B cell (primary cell): ENCODE results near the gene WWC1. TPM values are rescaled to one million over a fixed set of nuclear protein-coding genes. Genes with fewer than 3 reads are reported as not detected.
A peak's percentile ranks its signal among the peaks of the same experiment; 100 is the strongest.

ENCODE experiments used
- ATAC-seq: fragments of 200-7000 bp; cut with Tn5 transposase; one replicate; pipeline ENCODE4 v1.10.0; 2021; ENCODE audit warnings: low read depth, mild to moderate bottlenecking, moderate number of reproducible peaks, moderate library complexity
- CTCF ChIA-PET: fragments of 350-600 bp; sonication (Branson Sonifier 250); formaldehyde crosslinking; loops from one replicate; lab custom pipeline; 2021; ENCODE audit warnings: antibody characterized with exemption, inconsistent platforms; lab: Charles Lee
- POLR2A ChIA-PET: fragments of 350-600 bp; sonication (Branson Sonifier 250); formaldehyde crosslinking; loops from one replicate; lab custom pipeline; 2021; ENCODE audit warnings: antibody characterized with exemption; lab: Charles Lee
- DNase-seq: peaks from one replicate; pipeline ENCODE4 v3.0.0; 2013
- H2AFZ ChIP-seq: 2 replicates; pipeline ENCODE4 v1.6.1; 2012; ENCODE audit warnings: mild to moderate bottlenecking, low read depth, low read length; ENCODE audit not compliant: insufficient read depth, poor library complexity, severe bottlenecking
- H3K27ac ChIP-seq, 2 donors: 1 replicate in 1 of 2; 2 replicates in 1 of 2; pipeline ENCODE4 v1.5.1; 2012 to 2013; ENCODE audit warnings: low read length in 2 of 2, mild to moderate bottlenecking in 2 of 2, moderate library complexity in 1 of 2
- H3K27me3 ChIP-seq, 4 experiments: fragments of 200-600 bp in 1 of 4; sonication (generic) in 1 of 4; replicated peaks in 1 of 4; 1 replicate in 2 of 4; 2 replicates in 2 of 4; pipeline versions ENCODE4 v1.6.1 to v1.7.0; 2013 to 2016; ENCODE audit warnings: low read length in 3 of 4, mild to moderate bottlenecking in 2 of 4, mixed read lengths in 1 of 4, moderate library complexity in 1 of 4; ENCODE audit not compliant: insufficient read depth in 4 of 4, control insufficient read depth in 3 of 4; ENCODE audit errors: control extremely low read depth in 1 of 4
- H3K36me3 ChIP-seq, 2 experiments: replicated peaks in 1 of 2; 1 replicate in 1 of 2; 2 replicates in 1 of 2; pipeline versions ENCODE4 v1.6.1 to v1.7.1; 2013; ENCODE audit warnings: low read length in 1 of 2; ENCODE audit not compliant: insufficient read depth in 2 of 2, control insufficient read depth in 1 of 2; ENCODE audit errors: control extremely low read depth in 1 of 2, extremely low read depth in 1 of 2
- H3K4me1 ChIP-seq, 2 donors: fragments of 200-600 bp in 1 of 2; sonication (generic) in 1 of 2; 1 replicate in 1 of 2; 2 replicates in 1 of 2; pipeline versions ENCODE4 v1.5.1 to v1.6.1; 2013 to 2017; ENCODE audit warnings: low read length in 2 of 2; ENCODE audit not compliant: control insufficient read depth in 2 of 2, insufficient read depth in 2 of 2
- H3K4me2 ChIP-seq: replicated peaks from 2 replicates; pipeline ENCODE3; 2012; ENCODE audit warnings: mild to moderate bottlenecking, low read depth, low read length; ENCODE audit not compliant: poor library complexity, severe bottlenecking
- H3K4me3 ChIP-seq, 5 experiments: fragments of 200-600 bp in 1 of 5; sonication (generic) in 1 of 5; 1 replicate in 3 of 5; 2 replicates in 2 of 5; pipeline versions ENCODE4 v1.5.1 to v1.7.0; 2011 to 2016; ENCODE audit warnings: low read length in 4 of 5, mild to moderate bottlenecking in 4 of 5, low read depth in 2 of 5, control low read depth in 1 of 5, moderate library complexity in 1 of 5; ENCODE audit not compliant: insufficient read depth in 1 of 5; ENCODE audit errors: control extremely low read depth in 1 of 5, extremely low read depth in 1 of 5
- H3K79me2 ChIP-seq: fragments of 200-600 bp; sonication (generic); one replicate; pipeline ENCODE4 v1.6.0; 2016; ENCODE audit warnings: low read length; ENCODE audit not compliant: control insufficient read depth, insufficient read depth
- H3K9ac ChIP-seq: fragments of 200-600 bp; sonication (generic); 2 replicates; pipeline ENCODE4 v1.6.1; 2017; ENCODE audit warnings: mild to moderate bottlenecking, low read length, moderate library complexity
- H3K9me3 ChIP-seq, 3 donors: one replicate each; pipeline versions ENCODE4 v1.6.1 to v1.7.1; 2013; ENCODE audit warnings: low read length in 2 of 3; ENCODE audit not compliant: control insufficient read depth in 2 of 3, insufficient read depth in 1 of 3; ENCODE audit errors: control extremely low read depth in 1 of 3
- H4K20me1 ChIP-seq: 2 replicates; pipeline ENCODE4 v1.6.0; 2012; ENCODE audit warnings: mild to moderate bottlenecking, low read length; ENCODE audit not compliant: insufficient read depth, control insufficient read depth, poor library complexity, severe bottlenecking
- H3K27ac Mint-ChIP-seq: one replicate; pipeline ENCODE4 v1.8.0; 2021; ENCODE audit warnings: mixed read lengths
- H3K27me3 Mint-ChIP-seq: one replicate; pipeline ENCODE4 v1.8.0; 2021; ENCODE audit warnings: mixed read lengths
- H3K4me1 Mint-ChIP-seq: one replicate; pipeline ENCODE4 v1.8.0; 2021; ENCODE audit warnings: mixed read lengths
- H3K4me3 Mint-ChIP-seq: one replicate; pipeline ENCODE4 v1.8.0; 2021; ENCODE audit warnings: mixed read lengths
- H3K9me3 Mint-ChIP-seq: one replicate; pipeline ENCODE4 v1.8.0; 2022; ENCODE audit warnings: mixed read lengths; ENCODE audit not compliant: insufficient read depth
- CTCF ChIP-seq: fragments of 200-600 bp; IDR thresholded peaks from one replicate; pipeline ENCODE4 v1.8.0; 2022; ENCODE audit warnings: antibody characterized with exemption, mild to moderate bottlenecking
- EZH2 ChIP-seq: IDR thresholded peaks from 2 replicates; pipeline ENCODE4 v1.6.1; 2012; ENCODE audit warnings: borderline replicate concordance, low read depth, mild to moderate bottlenecking, moderate library complexity, low read length; ENCODE audit not compliant: insufficient read depth, poor library complexity, severe bottlenecking
- WGBS: methylation state at CpG from one replicate; pipeline ENCODE4 v1.1.5; 2013; ENCODE audit warnings: missing lambda C conversion rate; ENCODE audit not compliant: insufficient coverage; 5-methylcytosine and 5-hydroxymethylcytosine counted together
- intact Hi-C: fragments of 100-400 bp; cut with micrococcal nuclease; formaldehyde crosslinking; loops from one replicate; pipeline ENCODE4 v1.10.0; 2022
- polyA plus RNA-seq: library from polyadenylated mRNA; depleted of rRNA; stranded (reverse); fragments of >200 nt; gene quantifications from 2 replicates; pipeline ENCODE4 v1.2.3, GENCODE V29; 2012
- total RNA-seq, 2 donors: library from RNA; stranded (reverse); fragments of 120-200 nt in 1 of 2; gene quantifications; 1 replicate in 1 of 2; 2 replicates in 1 of 2; pipeline versions ENCODE4 v1.2.3 to v1.2.4, GENCODE V29; 2013 to 2022

Gene WWC1
- total and polyA plus RNA-seq, 2 donors (not counting 1 experiment from before 2014, with no cell fraction given), result 1.5 to 2.0 TPM

- ChIA-PET POLR2A (no interaction called here), CTCF (interaction anchor here (0.5 kb wide), 1 partner anchor 197 kb away, joined by 3 read pairs; no protein-coding TSS in a partner anchor)
- Histone ChIP-seq H3K27me3 (peaks cover 1 to 24% (median 9%) of the 10 kb centered on the region in 4 experiments), H2AFZ (no peak overlapping the region), H3K4me2 (peak overlapping the region; percentile 72), H3K27ac (no peak overlapping the region), H3K9me3 (peaks cover 0 to 9% (median 0%) of the 10 kb centered on the region in 3 donors), H3K9ac (peak overlapping the region; percentile 20), H3K4me1 (peaks cover 14 to 21% of the 10 kb centered on the region in 2 donors), H4K20me1 (no peaks in the 10 kb centered on the region), H3K4me3 (peak overlapping the region in 2 of 5 experiments; percentile 10 to 27), H3K79me2 (no peaks in the 10 kb centered on the region), H3K36me3 (no peaks in the 10 kb centered on the region)
- Mint-ChIP-seq H3K4me1 (peaks cover 25% of the 10 kb centered on the region), H3K9me3 (no peaks in the 10 kb centered on the region), H3K4me3 (peak overlapping the region; percentile 72), H3K27ac (no peak overlapping the region), H3K27me3 (peaks cover 35% of the 10 kb centered on the region)
- WGBS, result 61% methylated on average over 4 of the region's 6 CpGs
- intact Hi-C loops, result no loop called here
- no peak for ATAC-seq
- no peak for DNase-seq
- TF ChIP-seq EZH2 (no peak), CTCF (no peak)
These were observed 523 bp upstream of the WWC1 start for GRCh38 chr5:168290902-168291341.

- ChIA-PET CTCF (no interaction called here), POLR2A (no interaction called here)
- peak; percentile 6 for ATAC-seq
- peaks cover 0 to 6% (median 0%) of the 10 kb centered on the region in 3 donors for H3K9me3 ChIP-seq
- H3K9ac ChIP-seq, result peak overlapping the region; percentile 32
- WGBS, result 6% methylated on average over 58 of the region's 64 CpGs
- Mint-ChIP-seq H3K9me3 (no peaks in the 10 kb centered on the region), H3K27me3 (peaks cover 34% of the 10 kb centered on the region), H3K4me3 (peak overlapping the region; percentile 44), H3K27ac (no peak overlapping the region), H3K4me1 (peaks cover 25% of the 10 kb centered on the region)
- no peaks in the 10 kb centered on the region for H4K20me1 ChIP-seq
- peaks cover 14 to 21% of the 10 kb centered on the region in 2 donors for H3K4me1 ChIP-seq
- H3K4me3 ChIP-seq, result peak overlapping the region in 3 of 5 experiments; percentile 24 to 44 (median 29)
- no peaks in the 10 kb centered on the region for H3K79me2 ChIP-seq
- TF ChIP-seq EZH2 (no peak), CTCF (no peak)
- peak overlapping the region; percentile 72 for H3K4me2 ChIP-seq
- intact Hi-C loops, result no loop called here
- DNase-seq, result no peak
- H2AFZ ChIP-seq, result peak overlapping the region; percentile 16
- no peak overlapping the region for H3K27ac ChIP-seq
- H3K36me3 ChIP-seq, result no peaks in the 10 kb centered on the region
- peaks cover 1 to 24% (median 9%) of the 10 kb centered on the region in 4 experiments for H3K27me3 ChIP-seq
These were observed 730 bp downstream of the WWC1 start for GRCh38 chr5:168291964-168292785.
